K562 (cell line): ENCODE results near the gene NINL. TPM values are rescaled to one million over a fixed set of nuclear protein-coding genes. Genes with fewer than 3 reads are reported as not detected.
A peak's percentile ranks its signal among the peaks of the same experiment; 100 is the strongest.

Source experiments
- BDP1 ChIP-seq: IDR thresholded peaks from 3 replicates; pipeline ENCODE4 v1.6.1; 2011; ENCODE audit not compliant: insufficient read length, insufficient read depth
- KHSRP ChIP-seq: fragments of 450-650 bp; IDR thresholded peaks from 2 replicates; pipeline ENCODE4 v1.6.1; 2017
- PCBP2 ChIP-seq: fragments of 200-400 bp; formaldehyde crosslinking; IDR thresholded peaks from 2 replicates; pipeline ENCODE4 v1.6.1; 2018; ENCODE audit warnings: low read length, low read depth, mild to moderate bottlenecking, moderate library complexity; ENCODE audit not compliant: poor library complexity, severe bottlenecking
- PHF8 ChIP-seq: fragments of 200-600 bp; sonication (generic); IDR thresholded peaks from 2 replicates; pipeline ENCODE4 v1.6.1; 2012; ENCODE audit warnings: mixed run types, mild to moderate bottlenecking, inconsistent platforms, low read length, moderate library complexity, borderline replicate concordance
- RBBP5 ChIP-seq: fragments of 200-600 bp; sonication (generic); IDR thresholded peaks from 2 replicates; pipeline ENCODE4 v1.6.1; 2012; ENCODE audit warnings: borderline replicate concordance, mild to moderate bottlenecking, low read length, control low read depth, inconsistent platforms; ENCODE audit not compliant: insufficient read depth, poor library complexity, severe bottlenecking
- RBM39 ChIP-seq: fragments of 200-400 bp; formaldehyde crosslinking; optimal IDR thresholded peaks from 2 replicates; pipeline ENCODE3; 2018; ENCODE audit warnings: low read depth, low read length
- SIN3B ChIP-seq: fragments of 450-650 bp; IDR thresholded peaks from 2 replicates; pipeline ENCODE4 v1.6.1; 2017; ENCODE audit warnings: low read depth, mild to moderate bottlenecking, moderate library complexity
- SMAD4 ChIP-seq: fragments of 250-450 bp; sonication (Bioruptor Pico); conservative IDR thresholded peaks from 2 replicates; pipeline ENCODE4 v1.8.0; 2021; ENCODE audit warnings: inconsistent platforms, mild to moderate bottlenecking, moderate library complexity
- SRF ChIP-seq, 2 experiments: fragments of 250-450, 450-650 bp in 1 of 2; sonication (Bioruptor Pico) in 1 of 2; sonication (generic) in 1 of 2; formaldehyde crosslinking; IDR thresholded peaks; 2 replicates each; pipeline versions ENCODE4 v1.5.0 to v1.5.1; 2020 to 2022; ENCODE audit warnings: mild to moderate bottlenecking in 1 of 2, missing genetic modification reagents in 1 of 2
- SRSF3 ChIP-seq: fragments of 200-400 bp; formaldehyde crosslinking; IDR thresholded peaks from 2 replicates; pipeline ENCODE4 v1.6.1; 2016; ENCODE audit warnings: mild to moderate bottlenecking, low read length, moderate library complexity; ENCODE audit not compliant: insufficient read depth
- ZNF124 ChIP-seq: sonication (generic); formaldehyde crosslinking; IDR thresholded peaks from 2 replicates; pipeline ENCODE4 v1.8.1; 2022; ENCODE audit warnings: missing genetic modification reagents
- polyA plus RNA-seq, 8 experiments: library from polyadenylated mRNA; depleted of rRNA in 4 of 8; stranded (reverse) in 5 of 8; unstranded in 3 of 8; fragments of >200 nt; fragmentation: Nextera tagmentation in 2 of 8; fragmentation: Illumina TruSeq in 1 of 8; extraction: Ambion mirVana in 2 of 8; extraction: Trizol in 1 of 8; gene quantifications; 2 replicates each; pipeline versions ENCODE4 v1.2.1 to v1.2.3, GENCODE V29; 2011 to 2014; ENCODE audit warnings: inconsistent platforms in 1 of 8, missing spikeins in 1 of 8
- total RNA-seq, 7 experiments: library from RNA; depleted of rRNA in 6 of 7; stranded (reverse); fragments of >200 nt in 6 of 7; fragmentation: Illumina TruSeq in 2 of 7; extraction: Trizol in 2 of 7; gene quantifications; 2 replicates each; pipeline versions ENCODE4 v1.2.1 to v1.2.3, GENCODE V29; 2011 to 2021; ENCODE audit warnings: low replicate concordance in 1 of 7
- TF ChIP-seq, protein P1 (sequence below): fragments of 250-450 bp; sonication (Bioruptor Pico); IDR thresholded peaks from 2 replicates; pipeline ENCODE4 v1.4.0; 2020; ENCODE audit warnings: borderline replicate concordance
- TF ChIP-seq, protein P2 (sequence below): sonication (generic); formaldehyde crosslinking; IDR thresholded peaks from 2 replicates; pipeline ENCODE4 v1.8.0; 2022; ENCODE audit warnings: mild to moderate bottlenecking, low read depth, missing genetic modification reagents
- TF ChIP-seq, protein P3 (sequence below): sonication (generic); formaldehyde crosslinking; IDR thresholded peaks from 2 replicates; pipeline ENCODE4 v1.8.0; 2023; ENCODE audit warnings: mild to moderate bottlenecking, missing genetic modification reagents
- TF ChIP-seq, protein P4 (sequence below): fragments of 450-650 bp; IDR thresholded peaks from 2 replicates; pipeline ENCODE4 v1.6.1; 2017; ENCODE audit warnings: antibody characterized with exemption, mild to moderate bottlenecking

NINL gene
- total and polyA plus RNA-seq, 9 of the 15 experiments (the other 6 are each of a cell fraction or from before 2014, with no cell fraction given): 0.03 to 0.22 (median 0.05) TPM; not detected in 5

DNA sequence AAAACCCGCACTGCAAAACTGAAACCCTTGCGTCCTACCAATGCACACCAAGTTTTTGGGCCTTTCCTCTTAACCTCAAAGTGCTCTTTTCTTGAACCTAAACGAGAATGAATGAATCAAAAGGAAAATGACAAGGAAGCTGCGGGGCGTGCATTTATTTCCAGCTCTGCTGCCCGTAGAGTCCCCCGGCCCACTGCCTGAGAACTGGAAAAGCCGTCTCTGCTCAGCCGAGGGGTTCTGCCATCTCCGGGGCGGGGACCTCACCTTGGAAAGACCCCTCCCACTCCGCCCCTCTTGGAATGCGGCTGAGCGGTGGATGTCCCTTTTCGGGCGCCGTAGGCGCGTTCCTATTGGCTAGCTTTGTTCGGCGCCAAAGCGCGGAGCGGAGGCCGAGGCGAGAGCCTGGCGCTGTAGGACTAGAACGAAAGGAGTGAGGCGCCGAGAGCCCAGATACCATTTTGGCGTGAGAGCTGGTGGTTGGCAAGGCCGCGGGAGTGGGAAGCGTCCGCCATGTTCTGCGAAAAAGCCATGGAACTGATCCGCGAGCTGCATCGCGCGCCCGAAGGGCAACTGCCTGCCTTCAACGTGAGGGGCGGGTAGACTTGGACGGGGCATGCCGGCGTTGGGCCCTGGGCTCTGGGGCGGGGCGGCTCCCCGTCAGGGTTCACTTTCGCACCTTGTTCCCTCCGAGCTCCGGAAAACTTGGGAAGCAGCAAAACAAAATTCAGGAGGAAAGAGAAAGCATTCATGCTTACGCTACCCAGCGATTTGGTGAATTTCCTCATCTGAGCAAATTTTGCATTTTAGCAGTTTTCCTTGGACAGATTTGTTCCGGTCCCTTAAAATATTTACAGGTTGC, 177.8 kb downstream of the NINL start, which contains the start of gene GINS1 (continued):
- TF ChIP-seq, protein P1, sequence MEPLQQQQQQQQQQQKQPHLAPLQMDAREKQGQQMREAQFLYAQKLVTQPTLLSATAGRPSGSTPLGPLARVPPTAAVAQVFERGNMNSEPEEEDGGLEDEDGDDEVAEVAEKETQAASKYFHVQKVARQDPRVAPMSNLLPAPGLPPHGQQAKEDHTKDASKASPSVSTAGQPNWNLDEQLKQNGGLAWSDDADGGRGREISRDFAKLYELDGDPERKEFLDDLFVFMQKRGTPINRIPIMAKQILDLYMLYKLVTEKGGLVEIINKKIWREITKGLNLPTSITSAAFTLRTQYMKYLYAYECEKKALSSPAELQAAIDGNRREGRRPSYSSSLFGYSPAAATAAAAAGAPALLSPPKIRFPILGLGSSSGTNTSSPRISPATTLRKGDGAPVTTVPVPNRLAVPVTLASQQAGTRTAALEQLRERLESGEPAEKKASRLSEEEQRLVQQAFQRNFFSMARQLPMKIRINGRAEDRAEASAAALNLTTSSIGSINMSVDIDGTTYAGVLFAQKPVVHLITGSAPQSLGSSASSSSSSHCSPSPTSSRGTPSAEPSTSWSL (CRISPR knock-in tag): no peak
- TF ChIP-seq RBM39 (no peak), SIN3B (peak; percentile 86), KHSRP (no peak), ZNF124 (CRISPR knock-in tag) (no peak), PCBP2 (no peak), SRSF3 (no peak), RBBP5 (peak; percentile 88), BDP1 (no peak), SMAD4 (CRISPR knock-in tag) (0 out of 2 replicates have a peak, but pooled peaks have one; percentile 37), SRF (CRISPR knock-in tag; IDR thresholded peaks at IDR 0.05) (no peak), PHF8 (peak; percentile 85)
- TF ChIP-seq, protein P2, sequence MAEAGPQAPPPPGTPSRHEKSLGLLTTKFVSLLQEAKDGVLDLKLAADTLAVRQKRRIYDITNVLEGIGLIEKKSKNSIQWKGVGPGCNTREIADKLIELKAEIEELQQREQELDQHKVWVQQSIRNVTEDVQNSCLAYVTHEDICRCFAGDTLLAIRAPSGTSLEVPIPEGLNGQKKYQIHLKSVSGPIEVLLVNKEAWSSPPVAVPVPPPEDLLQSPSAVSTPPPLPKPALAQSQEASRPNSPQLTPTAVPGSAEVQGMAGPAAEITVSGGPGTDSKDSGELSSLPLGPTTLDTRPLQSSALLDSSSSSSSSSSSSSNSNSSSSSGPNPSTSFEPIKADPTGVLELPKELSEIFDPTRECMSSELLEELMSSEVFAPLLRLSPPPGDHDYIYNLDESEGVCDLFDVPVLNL (CRISPR knock-in tag): peak; percentile 88
- TF ChIP-seq, protein P3, sequence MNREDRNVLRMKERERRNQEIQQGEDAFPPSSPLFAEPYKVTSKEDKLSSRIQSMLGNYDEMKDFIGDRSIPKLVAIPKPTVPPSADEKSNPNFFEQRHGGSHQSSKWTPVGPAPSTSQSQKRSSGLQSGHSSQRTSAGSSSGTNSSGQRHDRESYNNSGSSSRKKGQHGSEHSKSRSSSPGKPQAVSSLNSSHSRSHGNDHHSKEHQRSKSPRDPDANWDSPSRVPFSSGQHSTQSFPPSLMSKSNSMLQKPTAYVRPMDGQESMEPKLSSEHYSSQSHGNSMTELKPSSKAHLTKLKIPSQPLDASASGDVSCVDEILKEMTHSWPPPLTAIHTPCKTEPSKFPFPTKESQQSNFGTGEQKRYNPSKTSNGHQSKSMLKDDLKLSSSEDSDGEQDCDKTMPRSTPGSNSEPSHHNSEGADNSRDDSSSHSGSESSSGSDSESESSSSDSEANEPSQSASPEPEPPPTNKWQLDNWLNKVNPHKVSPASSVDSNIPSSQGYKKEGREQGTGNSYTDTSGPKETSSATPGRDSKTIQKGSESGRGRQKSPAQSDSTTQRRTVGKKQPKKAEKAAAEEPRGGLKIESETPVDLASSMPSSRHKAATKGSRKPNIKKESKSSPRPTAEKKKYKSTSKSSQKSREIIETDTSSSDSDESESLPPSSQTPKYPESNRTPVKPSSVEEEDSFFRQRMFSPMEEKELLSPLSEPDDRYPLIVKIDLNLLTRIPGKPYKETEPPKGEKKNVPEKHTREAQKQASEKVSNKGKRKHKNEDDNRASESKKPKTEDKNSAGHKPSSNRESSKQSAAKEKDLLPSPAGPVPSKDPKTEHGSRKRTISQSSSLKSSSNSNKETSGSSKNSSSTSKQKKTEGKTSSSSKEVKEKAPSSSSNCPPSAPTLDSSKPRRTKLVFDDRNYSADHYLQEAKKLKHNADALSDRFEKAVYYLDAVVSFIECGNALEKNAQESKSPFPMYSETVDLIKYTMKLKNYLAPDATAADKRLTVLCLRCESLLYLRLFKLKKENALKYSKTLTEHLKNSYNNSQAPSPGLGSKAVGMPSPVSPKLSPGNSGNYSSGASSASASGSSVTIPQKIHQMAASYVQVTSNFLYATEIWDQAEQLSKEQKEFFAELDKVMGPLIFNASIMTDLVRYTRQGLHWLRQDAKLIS (CRISPR knock-in tag): no peak
- TF ChIP-seq, protein P4, sequence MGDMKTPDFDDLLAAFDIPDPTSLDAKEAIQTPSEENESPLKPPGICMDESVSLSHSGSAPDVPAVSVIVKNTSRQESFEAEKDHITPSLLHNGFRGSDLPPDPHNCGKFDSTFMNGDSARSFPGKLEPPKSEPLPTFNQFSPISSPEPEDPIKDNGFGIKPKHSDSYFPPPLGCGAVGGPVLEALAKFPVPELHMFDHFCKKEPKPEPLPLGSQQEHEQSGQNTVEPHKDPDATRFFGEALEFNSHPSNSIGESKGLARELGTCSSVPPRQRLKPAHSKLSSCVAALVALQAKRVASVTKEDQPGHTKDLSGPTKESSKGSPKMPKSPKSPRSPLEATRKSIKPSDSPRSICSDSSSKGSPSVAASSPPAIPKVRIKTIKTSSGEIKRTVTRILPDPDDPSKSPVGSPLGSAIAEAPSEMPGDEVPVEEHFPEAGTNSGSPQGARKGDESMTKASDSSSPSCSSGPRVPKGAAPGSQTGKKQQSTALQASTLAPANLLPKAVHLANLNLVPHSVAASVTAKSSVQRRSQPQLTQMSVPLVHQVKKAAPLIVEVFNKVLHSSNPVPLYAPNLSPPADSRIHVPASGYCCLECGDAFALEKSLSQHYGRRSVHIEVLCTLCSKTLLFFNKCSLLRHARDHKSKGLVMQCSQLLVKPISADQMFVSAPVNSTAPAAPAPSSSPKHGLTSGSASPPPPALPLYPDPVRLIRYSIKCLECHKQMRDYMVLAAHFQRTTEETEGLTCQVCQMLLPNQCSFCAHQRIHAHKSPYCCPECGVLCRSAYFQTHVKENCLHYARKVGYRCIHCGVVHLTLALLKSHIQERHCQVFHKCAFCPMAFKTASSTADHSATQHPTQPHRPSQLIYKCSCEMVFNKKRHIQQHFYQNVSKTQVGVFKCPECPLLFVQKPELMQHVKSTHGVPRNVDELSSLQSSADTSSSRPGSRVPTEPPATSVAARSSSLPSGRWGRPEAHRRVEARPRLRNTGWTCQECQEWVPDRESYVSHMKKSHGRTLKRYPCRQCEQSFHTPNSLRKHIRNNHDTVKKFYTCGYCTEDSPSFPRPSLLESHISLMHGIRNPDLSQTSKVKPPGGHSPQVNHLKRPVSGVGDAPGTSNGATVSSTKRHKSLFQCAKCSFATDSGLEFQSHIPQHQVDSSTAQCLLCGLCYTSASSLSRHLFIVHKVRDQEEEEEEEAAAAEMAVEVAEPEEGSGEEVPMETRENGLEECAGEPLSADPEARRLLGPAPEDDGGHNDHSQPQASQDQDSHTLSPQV: peak; percentile 63
